Muscle layer of duodenum (tissue), 2 donors: ENCODE data around the gene INPP5A.
A peak's percentile ranks its signal among the peaks of the same experiment; 100 is the strongest.

Experiments used
- H3K27ac ChIP-seq: one replicate; pipeline ENCODE4 v1.7.0; 2013; ENCODE audit warnings: mild to moderate bottlenecking, low read length
- H3K27me3 ChIP-seq: one replicate; pipeline ENCODE4 v1.7.0; 2013; ENCODE audit warnings: low read depth, mild to moderate bottlenecking, control low read depth, low read length
- H3K36me3 ChIP-seq, 2 donors: one replicate each; pipeline ENCODE4 v1.7.0; 2013; ENCODE audit warnings: low read length in 2 of 2, control low read depth in 1 of 2, mild to moderate bottlenecking in 1 of 2; ENCODE audit not compliant: insufficient read depth in 2 of 2, control insufficient read depth in 1 of 2
- H3K4me1 ChIP-seq, 2 donors: one replicate each; pipeline ENCODE4 v1.7.0; 2013; ENCODE audit warnings: low read length in 2 of 2, mild to moderate bottlenecking in 2 of 2, control low read depth in 1 of 2, moderate library complexity in 1 of 2; ENCODE audit not compliant: insufficient read depth in 2 of 2, control insufficient read depth in 1 of 2
- H3K4me3 ChIP-seq, 2 donors: one replicate each; pipeline ENCODE4 v1.7.0; 2013; ENCODE audit warnings: low read length in 2 of 2, low read depth in 1 of 2, mild to moderate bottlenecking in 1 of 2
- H3K9me3 ChIP-seq, 2 donors: one replicate each; pipeline ENCODE4 v1.7.0; 2013; ENCODE audit warnings: low read length in 2 of 2, control low read depth in 1 of 2, mild to moderate bottlenecking in 1 of 2; ENCODE audit not compliant: control insufficient read depth in 1 of 2
- donor health status: healthy.

The INPP5A gene

GRCh38 chr10:132618158-132618919 lies 80.8 kb downstream of the INPP5A start:
- Histone ChIP-seq H3K4me1 (peaks cover 0 to 6% of the 10 kb centered on the region in 2 donors), H3K27me3 (no peaks in the 10 kb centered on the region)

GRCh38 chr10:132619927-132620326 lies 82.3 kb downstream of the INPP5A start:
- Histone ChIP-seq H3K27me3 (no peaks in the 10 kb centered on the region), H3K36me3 (peaks cover 0 to 8% of the 10 kb centered on the region in 2 donors), H3K9me3 (peaks cover 0 to 6% of the 10 kb centered on the region in 2 donors), H3K27ac (no peak overlapping the region), H3K4me1 (peaks cover 0 to 6% of the 10 kb centered on the region in 2 donors), H3K4me3 (no peak overlapping the region)

More at GRCh38 chr10:132618158-132618919, 80.8 kb downstream of the INPP5A start:
- H3K36me3 ChIP-seq = peaks cover 0 to 8% of the 10 kb centered on the region in 2 donors
- H3K9me3 ChIP-seq = peaks cover 0 to 6% of the 10 kb centered on the region in 2 donors
- no peak overlapping the region for H3K27ac ChIP-seq
- H3K4me3 ChIP-seq = no peak overlapping the region

GRCh38 chr10:132624061-132624846 lies 86.7 kb downstream of the INPP5A start:
- Histone ChIP-seq H3K27me3 (no peaks in the 10 kb centered on the region), H3K4me1 (peaks cover 0 to 28% of the 10 kb centered on the region in 2 donors), H3K36me3 (peaks cover 0 to 5% of the 10 kb centered on the region in 2 donors), H3K9me3 (peaks cover 0 to 6% of the 10 kb centered on the region in 2 donors), H3K27ac (no peak overlapping the region), H3K4me3 (no peak overlapping the region)

GRCh38 chr10:132624847-132625471 lies 87.4 kb downstream of the INPP5A start:
- peaks cover 0 to 35% of the 10 kb centered on the region in 2 donors for H3K4me1 ChIP-seq
- H3K27ac ChIP-seq = no peak overlapping the region

GRCh38 chr10:132626019-132626760 lies 88.6 kb downstream of the INPP5A start:
- Histone ChIP-seq H3K9me3 (no peaks in the 10 kb centered on the region), H3K27me3 (no peaks in the 10 kb centered on the region), H3K4me1 (peaks cover 0 to 40% of the 10 kb centered on the region in 2 donors), H3K27ac (no peak overlapping the region), H3K4me3 (no peak overlapping the region), H3K36me3 (no peaks in the 10 kb centered on the region)

More at GRCh38 chr10:132624847-132625471, 87.4 kb downstream of the INPP5A start:
- H3K27me3 ChIP-seq = no peaks in the 10 kb centered on the region
- peaks cover 0 to 4% of the 10 kb centered on the region in 2 donors for H3K9me3 ChIP-seq
- H3K4me3 ChIP-seq = no peak overlapping the region
- H3K36me3 ChIP-seq = peaks cover 0 to 2% of the 10 kb centered on the region in 2 donors

- H3K27me3 ChIP-seq = no peaks in the 10 kb centered on the region
- H3K36me3 ChIP-seq = no peaks in the 10 kb centered on the region
- H3K4me3 ChIP-seq = peak overlapping the region in 1 of 2 donors; percentile 4
- no peak overlapping the region for H3K27ac ChIP-seq
- peaks cover 5 to 47% of the 10 kb centered on the region in 2 donors for H3K4me1 ChIP-seq
- no peaks in the 10 kb centered on the region for H3K9me3 ChIP-seq
These were observed 89.4 kb downstream of the INPP5A start for GRCh38 chr10:132626761-132627665.

- Histone ChIP-seq H3K9me3 (no peaks in the 10 kb centered on the region), H3K27me3 (no peaks in the 10 kb centered on the region), H3K4me3 (peak overlapping the region; percentile 4 to 33), H3K36me3 (no peaks in the 10 kb centered on the region), H3K4me1 (peaks cover 9 to 56% of the 10 kb centered on the region in 2 donors), H3K27ac (peak overlapping the region; percentile 56)
These were observed 90.3 kb downstream of the INPP5A start for GRCh38 chr10:132627666-132628531.

GRCh38 chr10:132628966-132629900 lies 91.6 kb downstream of the INPP5A start:
- H3K4me1 ChIP-seq = peaks cover 16 to 70% of the 10 kb centered on the region in 2 donors
- no peak overlapping the region for H3K4me3 ChIP-seq
- no peaks in the 10 kb centered on the region for H3K36me3 ChIP-seq
- H3K27me3 ChIP-seq = no peaks in the 10 kb centered on the region
- peak overlapping the region; percentile 52 for H3K27ac ChIP-seq
- H3K9me3 ChIP-seq = no peaks in the 10 kb centered on the region

GRCh38 chr10:132630156-132630555 lies 92.6 kb downstream of the INPP5A start:
- no peaks in the 10 kb centered on the region for H3K36me3 ChIP-seq
- H3K27me3 ChIP-seq = no peaks in the 10 kb centered on the region
- H3K4me1 ChIP-seq = peaks cover 19 to 75% of the 10 kb centered on the region in 2 donors
- H3K9me3 ChIP-seq = no peaks in the 10 kb centered on the region
- H3K27ac ChIP-seq = peak overlapping the region; percentile 36
- no peak overlapping the region for H3K4me3 ChIP-seq
